IMR-90 (cell line): ENCODE results near the gene CAMK4. TPM values are rescaled to one million over a fixed set of nuclear protein-coding genes. Genes with fewer than 3 reads are reported as not detected.

Source experiments
- ATAC-seq: fragments of 200-7000 bp; cut with Tn5 transposase; 2 replicates; pipeline ENCODE4 v1.9.1; 2020; ENCODE audit warnings: low read depth, mild to moderate bottlenecking, moderate library complexity
- BruUV-seq: library from RNA; stranded (reverse); fragments of 400-500 nt; replicated peaks from 2 replicates; lab custom pipeline; 2021; lab: Mats Ljungman, UMichigan
- CTCF ChIA-PET: fragments of 300-600 bp; formaldehyde crosslinking; extraction: SDS; loops from one replicate; lab custom pipeline; 2021; ENCODE audit warnings: antibody characterized with exemption; lab: Yijun Ruan, JAX
- POLR2A ChIA-PET: fragments of 300-600 bp; sonication (Branson Sonifier 250); formaldehyde crosslinking; loops from one replicate; lab custom pipeline; 2022; ENCODE audit warnings: antibody characterized with exemption; ENCODE audit not compliant: unreplicated experiment; lab: Charles Lee
- DNase-seq: peaks from one replicate; pipeline ENCODE4 v3.0.0; 2013
- H2AFZ ChIP-seq: replicated peaks from 2 replicates; pipeline ENCODE3; 2013; ENCODE audit warnings: low read length, mild to moderate bottlenecking; ENCODE audit not compliant: poor library complexity
- H2AK5ac ChIP-seq: 2 replicates; pipeline ENCODE4 v1.6.1; 2013; ENCODE audit warnings: low read depth, low read length, inconsistent platforms
- H2AK9ac ChIP-seq: replicated peaks from 2 replicates; pipeline ENCODE3; 2013; ENCODE audit warnings: mild to moderate bottlenecking, low read depth, low read length, moderate library complexity; ENCODE audit not compliant: poor library complexity
- H2BK120ac ChIP-seq: 2 replicates; pipeline ENCODE4 v1.6.1; 2013; ENCODE audit warnings: low read depth, low read length, inconsistent platforms
- H2BK15ac ChIP-seq: 3 replicates; pipeline ENCODE4 v1.6.1; 2013; ENCODE audit warnings: low read depth, low read length, inconsistent platforms
- H2BK20ac ChIP-seq: 2 replicates; pipeline ENCODE4 v1.6.1; 2013; ENCODE audit warnings: low read depth, mild to moderate bottlenecking, inconsistent platforms, low read length, moderate library complexity
- H2BK5ac ChIP-seq: 2 replicates; pipeline ENCODE4 v1.6.1; 2013; ENCODE audit warnings: mild to moderate bottlenecking, low read depth, low read length, inconsistent platforms; ENCODE audit not compliant: poor library complexity, severe bottlenecking
- H3K14ac ChIP-seq: replicated peaks from 2 replicates; pipeline ENCODE4 v1.6.1; 2013; ENCODE audit warnings: low read depth, low read length, inconsistent platforms
- H3K18ac ChIP-seq: 2 replicates; pipeline ENCODE4 v1.6.1; 2013; ENCODE audit warnings: low read depth, low read length, control low read depth
- H3K23ac ChIP-seq: 2 replicates; pipeline ENCODE4 v1.6.1; 2013; ENCODE audit warnings: low read depth, low read length, inconsistent platforms
- H3K27ac ChIP-seq: 2 replicates; pipeline ENCODE4 v1.5.1; 2013; ENCODE audit warnings: mild to moderate bottlenecking, control low read depth, low read length; ENCODE audit not compliant: insufficient read depth
- H3K27me3 ChIP-seq: 2 replicates; pipeline ENCODE4 v1.6.1; 2013; ENCODE audit warnings: low read length; ENCODE audit not compliant: control insufficient read depth, insufficient read depth
- H3K36me3 ChIP-seq: 2 replicates; pipeline ENCODE4 v1.6.1; 2013; ENCODE audit warnings: low read length, mixed read lengths; ENCODE audit not compliant: control insufficient read depth, insufficient read depth
- H3K4ac ChIP-seq: 2 replicates; pipeline ENCODE4 v1.6.1; 2013; ENCODE audit warnings: low read depth, low read length, inconsistent platforms
- H3K4me1 ChIP-seq: 2 replicates; pipeline ENCODE4 v1.6.1; 2013; ENCODE audit warnings: low read length, mixed read lengths; ENCODE audit not compliant: control insufficient read depth, insufficient read depth
- H3K4me2 ChIP-seq: 2 replicates; pipeline ENCODE4 v1.6.1; 2013; ENCODE audit warnings: low read depth, mild to moderate bottlenecking, control low read depth, low read length, moderate library complexity
- H3K4me3 ChIP-seq: 2 replicates; pipeline ENCODE4 v1.5.1; 2013; ENCODE audit warnings: low read depth, mild to moderate bottlenecking, control low read depth, low read length, moderate library complexity; ENCODE audit not compliant: insufficient read depth
- H3K56ac ChIP-seq: 2 replicates; pipeline ENCODE4 v1.6.1; 2013; ENCODE audit warnings: low read length, inconsistent platforms; ENCODE audit not compliant: insufficient read depth; ENCODE audit errors: extremely low read depth
- H3K79me1 ChIP-seq, 2 experiments: 2 replicates each; pipeline ENCODE4 v1.6.1; 2013; ENCODE audit warnings: low read length in 2 of 2, inconsistent platforms in 1 of 2, low read depth in 1 of 2
- H3K9ac ChIP-seq: 2 replicates; pipeline ENCODE4 v1.6.1; 2013; ENCODE audit warnings: low read depth, low read length, control low read depth
- H3K9me1 ChIP-seq: 2 replicates; pipeline ENCODE4 v1.6.1; 2013; ENCODE audit warnings: low read length, inconsistent platforms; ENCODE audit not compliant: insufficient read depth
- H3K9me3 ChIP-seq: 2 replicates; pipeline ENCODE4 v1.6.1; 2013; ENCODE audit warnings: low read length; ENCODE audit not compliant: control insufficient read depth, insufficient read depth
- H4K20me1 ChIP-seq: 2 replicates; pipeline ENCODE4 v1.6.1; 2013; ENCODE audit warnings: low read length, inconsistent platforms; ENCODE audit not compliant: insufficient read depth
- H4K5ac ChIP-seq: 2 replicates; pipeline ENCODE4 v1.6.1; 2013; ENCODE audit warnings: mild to moderate bottlenecking, low read depth, low read length, control low read depth
- H4K8ac ChIP-seq, 2 experiments: 2 replicates each; pipeline ENCODE4 v1.6.1; 2013; ENCODE audit warnings: low read depth in 2 of 2, low read length in 2 of 2, control low read depth in 1 of 2, inconsistent platforms in 1 of 2
- H4K91ac ChIP-seq: 2 replicates; pipeline ENCODE4 v1.6.1; 2013; ENCODE audit warnings: low read depth, low read length, inconsistent platforms; ENCODE audit not compliant: insufficient read depth
- BHLHE40 ChIP-seq: fragments of 150-350 bp; IDR thresholded peaks from 2 replicates; pipeline ENCODE4 v1.6.1; 2016; ENCODE audit warnings: mild to moderate bottlenecking, low read depth, low read length
- WGBS, 2 experiments: methylation state at CpG; one replicate each; pipeline versions ENCODE4 v1.1.5 to v1.1.7; 2013; ENCODE audit warnings: missing lambda C conversion rate in 2 of 2; ENCODE audit not compliant: insufficient read length in 1 of 2; ENCODE audit errors: extremely low coverage in 2 of 2; 5-methylcytosine and 5-hydroxymethylcytosine counted together
- dilution Hi-C: fragments of 300-500 bp; cut with HindIII; formaldehyde crosslinking; loops from one replicate; pipeline ENCODE4 v1.14.3; 2018; ENCODE audit warnings: low sequenced_read_pairs; ENCODE audit not compliant: unreplicated experiment
- in situ Hi-C: fragments of 300-500 bp; cut with MboI; formaldehyde crosslinking; loops from 3 replicates; pipeline ENCODE4 v1.14.3; 2019; ENCODE audit warnings: low sequenced_read_pairs, inconsistent platforms, mixed read lengths
- intact Hi-C: fragments of 100-400 bp; cut with micrococcal nuclease; formaldehyde crosslinking; loops from 2 replicates; pipeline ENCODE4 v1.10.0; 2022
- polyA plus RNA-seq, 3 experiments: library from polyadenylated mRNA; depleted of rRNA; stranded (reverse); fragments of >200 nt; gene quantifications; 2 replicates each; pipeline ENCODE4 v1.2.3, GENCODE V29; 2012; ENCODE audit warnings: low replicate concordance in 1 of 3
- total RNA-seq: library from RNA; depleted of rRNA; stranded (reverse); fragments of >200 nt; gene quantifications from 2 replicates; pipeline ENCODE4 v1.2.3, GENCODE V29; 2012
- TF ChIP-seq, protein P1 (sequence below): conservative IDR thresholded peaks from 2 replicates; pipeline ENCODE4 v1.5.1; 2012; ENCODE audit warnings: mild to moderate bottlenecking, low read depth, low read length, improper control_type of control experiment

CAMK4 gene
- total and polyA plus RNA-seq, 2 of the 4 experiments (the other 2 are of a cell fraction): 3.7 to 4.8 TPM

GRCh38 chr5:111401906-111402305 lies 177.7 kb downstream of the CAMK4 start:
- DNase-seq (no peak), ATAC-seq (no peak)
- H2AK5ac ChIP-seq: no peak overlapping the region
- intact Hi-C loops (no loop called here), dilution Hi-C loops (no loop called here), in situ Hi-C loops (no loop called here)
- no peak for TF ChIP-seq BHLHE40
- TF ChIP-seq, protein P1, sequence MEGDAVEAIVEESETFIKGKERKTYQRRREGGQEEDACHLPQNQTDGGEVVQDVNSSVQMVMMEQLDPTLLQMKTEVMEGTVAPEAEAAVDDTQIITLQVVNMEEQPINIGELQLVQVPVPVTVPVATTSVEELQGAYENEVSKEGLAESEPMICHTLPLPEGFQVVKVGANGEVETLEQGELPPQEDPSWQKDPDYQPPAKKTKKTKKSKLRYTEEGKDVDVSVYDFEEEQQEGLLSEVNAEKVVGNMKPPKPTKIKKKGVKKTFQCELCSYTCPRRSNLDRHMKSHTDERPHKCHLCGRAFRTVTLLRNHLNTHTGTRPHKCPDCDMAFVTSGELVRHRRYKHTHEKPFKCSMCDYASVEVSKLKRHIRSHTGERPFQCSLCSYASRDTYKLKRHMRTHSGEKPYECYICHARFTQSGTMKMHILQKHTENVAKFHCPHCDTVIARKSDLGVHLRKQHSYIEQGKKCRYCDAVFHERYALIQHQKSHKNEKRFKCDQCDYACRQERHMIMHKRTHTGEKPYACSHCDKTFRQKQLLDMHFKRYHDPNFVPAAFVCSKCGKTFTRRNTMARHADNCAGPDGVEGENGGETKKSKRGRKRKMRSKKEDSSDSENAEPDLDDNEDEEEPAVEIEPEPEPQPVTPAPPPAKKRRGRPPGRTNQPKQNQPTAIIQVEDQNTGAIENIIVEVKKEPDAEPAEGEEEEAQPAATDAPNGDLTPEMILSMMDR: 0 out of 2 replicates have a peak, but pooled peaks have one; percentile 4
- H2BK15ac ChIP-seq: no peak overlapping the region
- no peak overlapping the region for H2BK5ac ChIP-seq
- H2AFZ ChIP-seq: no peak overlapping the region
- no peak overlapping the region for H3K14ac ChIP-seq
- no peak overlapping the region for H2AK9ac ChIP-seq
- H3K4ac ChIP-seq: no peak overlapping the region
- CTCF ChIA-PET: no interaction called here
- no CpG with 5 or more reads among the region's 2 CpGs for WGBS, 2 experiments
- H3K56ac ChIP-seq: no peak overlapping the region
- no peak overlapping the region for H4K91ac ChIP-seq
- no peaks in the 10 kb centered on the region for H3K79me1 ChIP-seq
- no peak overlapping the region for H3K4me2 ChIP-seq
- BruUV-seq: no TSS peak
- H4K5ac ChIP-seq: no peak overlapping the region
- H2BK120ac ChIP-seq: no peak overlapping the region
- no peaks in the 10 kb centered on the region for H3K4me1 ChIP-seq
- POLR2A ChIA-PET: no interaction called here
- no peak overlapping the region for H4K8ac ChIP-seq
- no peaks in the 10 kb centered on the region for H3K9me3 ChIP-seq
- no peak overlapping the region for H2BK20ac ChIP-seq
- H3K9ac ChIP-seq: no peak overlapping the region
- H3K27me3 ChIP-seq: no peaks in the 10 kb centered on the region
- H3K27ac ChIP-seq: no peak overlapping the region
- H3K4me3 ChIP-seq: no peak overlapping the region
- no peak overlapping the region for H3K23ac ChIP-seq
- H3K36me3 ChIP-seq: no peaks in the 10 kb centered on the region
- no peak overlapping the region for H3K18ac ChIP-seq
- no peaks in the 10 kb centered on the region for H4K20me1 ChIP-seq
- no peaks in the 10 kb centered on the region for H3K9me1 ChIP-seq
